Measurements from ENCODE around the gene STAB2.

The STAB2 gene

DNA sequence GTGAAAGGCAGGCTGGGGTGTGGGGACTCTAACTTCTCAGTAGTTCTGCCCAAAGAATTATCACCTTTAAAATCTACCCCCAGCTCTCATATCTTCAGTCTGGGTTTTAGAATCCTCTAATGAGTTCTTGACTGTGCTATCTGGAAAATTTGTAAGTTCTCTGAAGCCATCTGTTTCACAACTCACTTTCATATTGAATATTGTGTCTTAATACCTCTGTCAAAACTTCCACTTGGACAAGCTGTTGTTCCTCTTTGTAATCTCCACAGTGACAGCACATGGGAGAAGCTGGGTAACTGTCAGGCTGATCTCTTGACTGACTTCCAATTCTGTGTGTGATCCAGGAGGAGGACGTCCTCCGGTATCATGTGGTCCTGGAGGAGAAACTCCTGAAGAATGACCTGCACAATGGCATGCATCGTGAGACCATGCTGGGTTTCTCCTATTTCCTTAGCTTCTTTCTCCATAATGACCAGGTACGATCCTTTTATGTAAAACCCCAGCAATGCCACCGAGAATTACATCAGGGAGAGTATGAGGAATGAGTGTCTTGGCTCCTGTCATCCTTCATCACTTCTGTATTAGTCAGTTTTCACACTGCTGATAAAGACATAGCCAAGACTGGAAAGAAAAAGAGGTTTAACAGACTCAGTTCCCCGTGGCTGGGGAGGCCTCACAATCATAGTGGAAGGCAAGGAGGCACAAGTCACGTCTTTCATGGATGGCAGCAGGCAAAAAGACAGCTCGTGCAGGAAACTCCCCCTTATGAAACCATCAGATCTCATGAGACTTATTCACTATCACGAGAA is 111.9 kb downstream of the STAB2 start:
- peak; percentile 6 for DNase-seq

GRCh38 chr12:103705098-103705497 is 118.0 kb downstream of the STAB2 start:
- DNase-seq = no peak

GRCh38 chr12:103705927-103706326 is 118.9 kb downstream of the STAB2 start:
- DNase-seq = no peak

DNA sequence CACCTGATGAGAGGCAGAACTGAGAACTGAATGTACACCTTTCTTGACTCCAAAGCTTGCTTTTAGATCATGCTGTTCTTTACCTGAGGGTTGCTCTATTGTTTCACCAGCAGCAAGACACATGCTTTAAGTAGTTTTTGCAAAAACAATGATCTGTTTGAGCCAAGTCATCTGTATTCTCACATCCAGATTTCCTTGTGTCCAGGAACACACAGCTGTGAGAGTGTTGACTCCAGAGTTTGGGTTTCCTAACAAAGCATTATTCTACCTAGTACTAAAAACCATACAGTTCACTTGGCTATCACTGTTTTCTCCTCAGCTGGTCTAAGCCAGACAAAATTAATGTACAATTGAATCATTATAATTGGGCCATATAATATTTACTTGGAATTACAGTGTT is 120.4 kb downstream of the STAB2 start:
- no peak for DNase-seq

DNA sequence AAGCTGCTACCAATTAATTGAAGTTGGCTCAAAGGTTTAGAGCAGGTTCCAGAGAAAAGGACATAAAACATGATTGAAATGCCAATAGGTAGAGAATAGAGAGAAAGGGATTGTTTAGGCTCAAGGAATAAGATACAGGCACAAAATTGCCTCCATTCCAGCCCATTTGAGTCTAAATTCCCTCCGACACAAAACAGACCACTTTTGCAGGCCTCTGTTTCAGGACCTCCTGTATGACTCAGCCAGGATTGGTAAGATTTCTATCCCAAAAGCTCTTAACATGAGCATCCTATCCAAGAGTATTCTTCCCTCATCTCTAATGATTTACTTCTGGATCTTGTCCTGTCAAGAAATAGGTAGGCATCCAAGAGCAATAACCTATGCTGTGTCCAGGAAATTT is 123.5 kb downstream of the STAB2 start:
- DNase-seq = no peak

- no peak for DNase-seq
Observed at GRCh38 chr12:103712216-103712615, 125.1 kb downstream of the STAB2 start.

- DNase-seq = no peak
Observed at GRCh38 chr12:103715494-103715893, 128.4 kb downstream of the STAB2 start.

DNA sequence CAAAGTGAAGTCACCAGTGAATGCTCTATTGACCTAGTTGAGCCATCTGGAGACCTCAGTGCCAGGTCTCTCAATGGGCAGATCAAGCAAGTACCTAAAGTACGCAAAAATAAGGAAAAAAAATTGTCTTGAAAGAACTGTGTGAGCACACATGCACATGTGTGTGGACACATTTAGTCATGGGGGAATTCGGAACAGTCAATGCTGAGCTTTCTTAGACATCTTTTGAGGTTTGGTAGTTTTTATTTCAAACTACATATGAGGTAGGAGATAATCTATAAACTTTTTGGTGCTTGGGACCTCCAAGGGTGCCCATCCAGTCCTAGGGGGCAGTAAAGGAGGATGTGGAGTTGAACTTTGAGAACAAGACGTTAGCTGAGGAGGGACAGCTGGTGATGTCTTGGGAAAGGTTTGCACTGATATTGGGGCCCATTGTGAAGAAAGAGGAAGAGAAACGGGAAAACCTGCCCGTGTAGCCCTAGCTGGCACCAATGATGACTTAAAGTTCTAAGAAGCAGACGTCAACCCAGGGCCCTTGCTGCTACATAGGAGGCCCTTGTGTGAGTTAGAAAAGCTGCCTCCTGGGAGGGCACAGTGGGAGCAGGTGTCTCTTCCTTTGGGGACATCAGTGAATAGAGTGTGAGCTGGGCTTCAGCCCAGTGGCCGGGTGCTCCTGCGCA is 129.6 kb downstream of the STAB2 start:
- no peak for DNase-seq

- no peak for DNase-seq
Observed at GRCh38 chr12:103725398-103725797, 138.3 kb downstream of the STAB2 start.

GRCh38 chr12:103727638-103728037 is 140.6 kb downstream of the STAB2 start:
- no peak for DNase-seq

DNA sequence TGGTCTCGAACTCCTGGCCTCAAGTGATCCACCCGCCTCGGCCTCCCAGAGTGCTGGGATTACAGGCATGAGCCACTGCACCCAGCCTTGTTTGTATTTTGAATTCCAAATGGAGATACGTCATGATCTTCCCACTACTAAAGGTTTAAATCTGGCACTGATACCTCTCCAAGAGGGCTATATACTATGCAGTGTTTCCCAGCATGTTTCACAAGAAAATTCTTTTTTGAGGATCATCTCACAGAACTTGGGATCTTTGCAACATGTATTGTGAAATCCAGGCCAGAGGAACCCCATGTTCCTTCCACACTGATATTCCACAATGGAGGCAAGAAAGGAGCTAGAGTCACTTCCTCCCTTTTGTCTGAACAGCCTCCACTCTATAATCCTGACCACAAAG is 141.2 kb downstream of the STAB2 start:
- DNase-seq = no peak

- no peak for DNase-seq
Observed at GRCh38 chr12:103729499-103729898, 142.4 kb downstream of the STAB2 start.

DNA sequence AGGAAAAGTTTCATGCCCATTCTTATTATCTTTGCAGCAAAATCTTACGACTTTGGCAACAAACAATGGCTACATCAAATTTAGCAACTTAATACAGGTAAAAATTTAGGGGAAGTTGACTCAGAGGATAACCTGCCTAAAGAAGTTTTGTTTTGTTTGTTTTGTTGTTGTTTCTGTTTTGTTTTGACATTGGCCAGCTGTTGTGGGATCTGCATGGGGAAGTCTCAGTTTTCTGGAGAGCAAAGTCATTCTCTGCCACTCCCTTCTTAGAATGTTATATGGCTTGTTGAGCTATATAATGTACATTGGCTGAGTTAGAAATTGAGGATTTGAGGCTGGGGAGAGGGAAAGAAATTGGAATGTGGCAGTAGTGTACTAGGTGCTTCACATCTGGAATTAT is 144.5 kb downstream of the STAB2 start:
- no peak for DNase-seq

- no peak for DNase-seq
Observed at GRCh38 chr12:103734863-103735262, 147.8 kb downstream of the STAB2 start.

DNA sequence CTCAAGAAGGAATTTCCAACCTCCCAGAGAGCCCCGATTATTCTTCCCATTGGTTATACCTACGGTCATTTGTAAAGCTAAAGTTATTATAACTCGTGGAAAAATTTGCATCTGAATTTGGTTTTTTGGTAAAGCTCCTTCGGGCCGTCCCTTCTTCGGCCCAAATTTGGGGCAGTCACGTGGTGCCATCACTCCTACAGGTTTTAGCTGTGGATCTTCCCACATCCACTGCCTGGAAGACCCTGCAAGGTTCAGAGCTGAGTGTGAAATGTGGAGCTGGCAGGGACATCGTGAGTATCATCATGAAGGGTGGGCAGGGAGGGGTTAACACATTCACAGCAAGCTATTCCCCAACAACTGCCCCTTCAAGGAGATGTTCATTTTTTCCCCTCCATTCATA is 148.2 kb downstream of the STAB2 start:
- DNase-seq = no peak

- no peak for DNase-seq
Observed at GRCh38 chr12:103736572-103736971, 149.5 kb downstream of the STAB2 start.

DNA sequence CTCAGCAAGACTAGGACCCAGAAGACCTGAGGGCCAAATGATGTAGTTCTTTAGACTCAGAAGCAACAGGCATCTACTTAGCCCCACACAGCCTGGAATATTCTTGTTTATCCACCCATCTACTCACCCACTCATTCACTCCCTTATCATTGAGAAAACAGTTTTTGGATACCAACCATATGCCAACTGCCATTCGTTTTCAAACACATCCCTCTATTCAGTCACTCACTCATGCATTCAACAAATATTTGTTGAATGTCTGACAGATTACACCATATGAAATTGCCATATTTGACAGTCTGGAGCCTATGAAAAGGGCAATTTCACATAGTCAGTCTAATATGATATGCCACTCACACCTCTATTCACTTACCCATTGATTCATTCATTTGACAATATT is 150.8 kb downstream of the STAB2 start:
- no peak for DNase-seq

DNA sequence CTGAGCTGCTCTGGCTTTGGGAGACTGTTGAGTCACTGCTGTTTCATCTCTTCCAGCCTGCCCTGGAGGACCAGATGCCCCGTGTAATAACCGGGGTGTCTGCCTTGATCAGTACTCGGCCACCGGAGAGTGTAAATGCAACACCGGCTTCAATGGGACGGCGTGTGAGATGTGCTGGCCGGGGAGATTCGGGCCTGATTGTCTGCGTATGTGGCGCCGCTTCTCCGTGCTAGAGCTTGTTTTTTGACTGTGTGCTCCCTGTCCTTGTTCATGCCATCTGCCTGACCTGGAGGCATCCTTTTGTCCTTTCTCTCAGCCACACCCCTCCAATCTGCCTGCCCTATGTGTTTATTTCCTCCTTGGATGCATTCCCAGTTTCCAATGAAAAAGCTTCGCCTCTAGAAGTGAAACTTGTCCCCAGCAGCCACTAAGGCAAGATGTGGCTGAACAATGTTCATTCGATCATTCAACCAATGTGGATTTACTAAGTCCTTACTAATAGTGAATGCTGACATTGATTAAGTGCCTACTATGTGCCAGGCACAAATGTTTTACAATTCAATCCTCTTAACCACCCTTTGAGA is 155.4 kb downstream of the STAB2 start:
- no peak for DNase-seq

DNA sequence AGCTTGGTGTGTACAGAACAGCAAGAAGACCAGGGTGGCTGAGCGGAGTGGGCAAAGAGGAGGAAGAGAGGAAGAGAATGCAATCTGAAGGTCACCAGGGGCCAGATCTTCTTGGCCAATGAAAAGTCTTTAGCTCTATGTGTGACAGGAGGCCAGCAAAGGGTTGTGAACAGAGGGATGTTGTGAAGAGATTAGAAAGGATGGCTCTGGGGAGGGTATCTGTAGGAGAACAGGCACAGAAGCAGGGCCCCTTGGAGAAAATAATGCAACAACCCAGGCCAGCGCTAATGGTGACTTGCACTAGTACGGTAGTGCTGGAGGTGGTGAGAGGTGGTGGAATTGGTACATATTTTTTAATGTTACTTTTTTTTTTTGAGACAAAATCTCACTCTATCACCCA is 156.7 kb downstream of the STAB2 start:
- no peak for DNase-seq

DNA sequence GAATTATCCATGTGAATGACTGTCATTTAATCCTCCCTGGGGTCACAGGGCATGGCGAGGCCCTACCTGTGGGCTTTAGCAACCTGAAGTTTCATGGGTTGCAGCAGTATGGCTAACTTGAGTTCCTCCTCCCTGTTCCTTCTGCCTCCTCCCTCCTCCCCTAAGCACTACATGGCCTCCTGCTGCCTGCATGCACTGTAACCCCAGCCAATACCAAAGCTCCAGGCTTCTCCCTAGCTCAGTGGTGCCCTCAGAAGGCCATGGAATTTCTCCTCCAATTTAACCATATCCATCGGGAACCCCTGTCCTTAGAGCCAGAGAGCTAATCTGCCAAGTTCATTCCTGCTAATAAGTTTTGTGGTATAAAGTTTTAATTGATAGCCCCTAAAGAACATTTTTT is 158.9 kb downstream of the STAB2 start:
- DNase-seq = no peak

- no peak for DNase-seq
Observed at GRCh38 chr12:103748002-103748401, 160.9 kb downstream of the STAB2 start.

- DNase-seq = no peak
Observed at GRCh38 chr12:103748875-103749274, 161.8 kb downstream of the STAB2 start.

- DNase-seq = no peak
Observed at GRCh38 chr12:103751171-103751570, 164.1 kb downstream of the STAB2 start.

GRCh38 chr12:103751600-103751999 is 164.5 kb downstream of the STAB2 start:
- no peak for DNase-seq

Measured in stimulated activated CD4-positive, alpha-beta T cell treated with anti-CD3 and anti-CD28 coated beads, Interleukin-15, amount 100 ng/mL, for 24 hours (primary cell).